Left lung (tissue), 10 donors: ENCODE measurements around the gene PCDHGA1. TPM values are rescaled to one million over a fixed set of nuclear protein-coding genes. Genes with fewer than 3 reads are reported as not detected.

Source experiments
- ATAC-seq: fragments of 200-7000 bp; cut with Tn5 transposase; one replicate; pipeline ENCODE4 v1.9.1; 2020; ENCODE audit warnings: moderate library complexity
- DNase-seq, 4 donors: peaks; one replicate each; pipeline ENCODE4 v3.0.0-alpha.2; 2013 to 2020
- H3K27ac ChIP-seq, 2 donors: fragments of 200-600 bp; sonication (generic) in 1 of 2; one replicate each; pipeline versions ENCODE4 v1.5.0 to v1.8.0; 2020 to 2021
- H3K27me3 ChIP-seq, 2 donors: fragments of 200-600 bp; sonication (generic) in 1 of 2; one replicate each; pipeline versions ENCODE4 v1.5.0 to v1.8.0; 2020 to 2021
- H3K36me3 ChIP-seq, 2 donors: fragments of 200-600 bp; sonication (generic) in 1 of 2; one replicate each; pipeline versions ENCODE4 v1.5.0 to v1.8.0; 2020 to 2021
- H3K4me1 ChIP-seq, 2 donors: fragments of 200-600 bp; one replicate each; pipeline ENCODE4 v1.8.0; 2021
- H3K4me3 ChIP-seq, 2 donors: fragments of 200-600 bp; sonication (generic) in 1 of 2; one replicate each; pipeline versions ENCODE4 v1.5.0 to v1.8.0; 2020 to 2021; ENCODE audit warnings: mild to moderate bottlenecking in 1 of 2
- H3K9me3 ChIP-seq, 2 donors: fragments of 200-600 bp; sonication (generic) in 1 of 2; one replicate each; pipeline versions ENCODE4 v1.5.0 to v1.8.0; 2020 to 2021
- CTCF ChIP-seq, 2 donors: fragments of 200-600 bp; sonication (generic) in 1 of 2; IDR thresholded peaks; one replicate each; pipeline versions ENCODE4 v1.5.0 to v1.8.0; 2021; ENCODE audit warnings: antibody characterized with exemption in 2 of 2
- intact Hi-C, 2 donors: fragments of 100-400 bp; cut with DNase I; formaldehyde crosslinking; loops; one replicate each; pipeline versions ENCODE4 v1.11.2 to v1.14.2; 2022
- polyA plus RNA-seq, 6 donors: library from polyadenylated mRNA; unstranded; fragments of 120-200 nt; gene quantifications; one replicate each; pipeline ENCODE4 v1.2.1, GENCODE V29; 2013; ENCODE audit not compliant: insufficient read length in 6 of 6
- total RNA-seq, 2 donors: library from RNA; stranded (reverse); fragmentation: NEBNext Ultra II Directional; extraction: Animal tissue kit (Norgen Biotek cat#: 25700); gene quantifications; one replicate each; pipeline ENCODE4 v1.2.1, GENCODE V29; 2021
- donor health status: DM: no; HTN: yes; CAD: no.
- donor health status: DM: no; HTN: no; CAD: no.

PCDHGA1 gene
- total and polyA plus RNA-seq, 8 donors: 0.38 to 1.1 (median 0.75) TPM

DNA sequence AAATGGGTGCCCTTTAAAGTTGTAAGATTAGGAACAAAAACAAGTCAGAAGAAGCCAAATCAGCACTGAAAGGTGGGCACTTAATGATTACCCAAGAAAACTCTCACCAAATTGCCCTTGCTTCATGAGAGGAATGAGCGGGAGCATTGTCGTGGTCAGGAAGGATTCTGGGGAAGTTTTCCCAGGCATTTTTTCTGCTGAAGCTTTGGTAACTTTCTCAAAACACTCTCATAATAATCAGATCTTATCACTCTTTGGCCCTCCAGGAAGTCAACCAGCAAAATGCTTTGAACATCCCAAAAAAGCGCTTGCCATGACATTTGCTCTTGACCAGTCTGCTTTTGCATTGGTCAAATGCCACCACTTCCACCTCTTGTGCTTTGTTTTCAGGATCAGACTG, 135.0 kb downstream of the PCDHGA1 start:
- intact Hi-C loops: no loop called here
- no peak for TF ChIP-seq CTCF (IDR thresholded peaks at IDR 0.05)
- DNase-seq: no peak

GRCh38 chr5:141475625-141476131, 145.4 kb downstream of the PCDHGA1 start, which contains the start of gene PCDHGC3:
PCDHGC3 (plus strand) TSS chr5:141475966; CDS start chr5:141476117, 151 bp downstream.
- DNase-seq: peak; percentile 86 to 95 (median 90)
- Histone ChIP-seq H3K4me3 (peak within 1 kb of the TSS; percentile 51 to 52), H3K27me3 (peaks cover 11 to 47% of the 10 kb centered on the region in 2 donors), H3K27ac (peak within 1 kb of the TSS; percentile 80 to 84), H3K4me1 (peaks cover 20 to 25% of the 10 kb centered on the region in 2 donors), H3K36me3 (no peaks in the 10 kb centered on the region), H3K9me3 (no peaks in the 10 kb centered on the region)
- TF ChIP-seq CTCF (IDR thresholded peaks at IDR 0.05): peak in 1 of 2 donors; percentile 14
- intact Hi-C loops: no loop called here
- peak; percentile 98 for ATAC-seq

More for the DNA sequence above, 135.0 kb downstream of the PCDHGA1 start:
- H3K36me3 ChIP-seq: no peaks in the 10 kb centered on the region
- ATAC-seq: no peak
- H3K27ac ChIP-seq: no peak overlapping the region
- H3K4me1 ChIP-seq: no peaks in the 10 kb centered on the region
- no peak overlapping the region for H3K4me3 ChIP-seq
- H3K9me3 ChIP-seq: no peaks in the 10 kb centered on the region
- H3K27me3 ChIP-seq: no peaks in the 10 kb centered on the region

DNA sequence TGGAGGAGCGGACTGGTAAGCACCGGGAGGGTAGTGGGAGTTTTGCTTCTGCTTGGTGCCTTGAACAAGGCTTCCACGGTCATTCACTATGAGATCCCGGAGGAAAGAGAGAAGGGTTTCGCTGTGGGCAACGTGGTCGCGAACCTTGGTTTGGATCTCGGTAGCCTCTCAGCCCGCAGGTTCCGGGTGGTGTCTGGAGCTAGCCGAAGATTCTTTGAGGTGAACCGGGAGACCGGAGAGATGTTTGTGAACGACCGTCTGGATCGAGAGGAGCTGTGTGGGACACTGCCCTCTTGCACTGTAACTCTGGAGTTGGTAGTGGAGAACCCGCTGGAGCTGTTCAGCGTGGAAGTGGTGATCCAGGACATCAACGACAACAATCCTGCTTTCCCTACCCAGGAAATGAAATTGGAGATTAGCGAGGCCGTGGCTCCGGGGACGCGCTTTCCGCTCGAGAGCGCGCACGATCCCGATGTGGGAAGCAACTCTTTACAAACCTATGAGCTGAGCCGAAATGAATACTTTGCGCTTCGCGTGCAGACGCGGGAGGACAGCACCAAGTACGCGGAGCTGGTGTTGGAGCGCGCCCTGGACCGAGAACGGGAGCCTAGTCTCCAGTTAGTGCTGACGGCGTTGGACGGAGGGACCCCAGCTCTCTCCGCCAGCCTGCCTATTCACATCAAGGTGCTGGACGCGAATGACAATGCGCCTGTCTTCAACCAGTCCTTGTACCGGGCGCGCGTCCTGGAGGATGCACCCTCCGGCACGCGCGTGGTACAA, 146.0 kb downstream of the PCDHGA1 start:
- ATAC-seq (peak; percentile 67), DNase-seq (peak in 3 of 4 donors; percentile 79 to 90 (median 83))
- no peaks in the 10 kb centered on the region for H3K9me3 ChIP-seq
- peaks cover 11 to 47% of the 10 kb centered on the region in 2 donors for H3K27me3 ChIP-seq
- no peaks in the 10 kb centered on the region for H3K36me3 ChIP-seq
- intact Hi-C loops: no loop called here
- peak overlapping the region; percentile 51 to 52 for H3K4me3 ChIP-seq
- H3K27ac ChIP-seq: peak overlapping the region; percentile 80 to 84
- TF ChIP-seq CTCF (IDR thresholded peaks at IDR 0.05): no peak
- H3K4me1 ChIP-seq: peaks cover 20 to 25% of the 10 kb centered on the region in 2 donors

- H3K9me3 ChIP-seq: no peaks in the 10 kb centered on the region
- ATAC-seq (no peak), DNase-seq (no peak)
- peak overlapping the region; percentile 80 to 84 for H3K27ac ChIP-seq
- intact Hi-C loops: no loop called here
- H3K4me3 ChIP-seq: peak overlapping the region; percentile 51 to 52
- peaks cover 20 to 25% of the 10 kb centered on the region in 2 donors for H3K4me1 ChIP-seq
- no peaks in the 10 kb centered on the region for H3K36me3 ChIP-seq
- TF ChIP-seq CTCF (IDR thresholded peaks at IDR 0.05): no peak
- peaks cover 11 to 47% of the 10 kb centered on the region in 2 donors for H3K27me3 ChIP-seq
Observed at GRCh38 chr5:141477044-141477575, 146.8 kb downstream of the PCDHGA1 start.

DNA sequence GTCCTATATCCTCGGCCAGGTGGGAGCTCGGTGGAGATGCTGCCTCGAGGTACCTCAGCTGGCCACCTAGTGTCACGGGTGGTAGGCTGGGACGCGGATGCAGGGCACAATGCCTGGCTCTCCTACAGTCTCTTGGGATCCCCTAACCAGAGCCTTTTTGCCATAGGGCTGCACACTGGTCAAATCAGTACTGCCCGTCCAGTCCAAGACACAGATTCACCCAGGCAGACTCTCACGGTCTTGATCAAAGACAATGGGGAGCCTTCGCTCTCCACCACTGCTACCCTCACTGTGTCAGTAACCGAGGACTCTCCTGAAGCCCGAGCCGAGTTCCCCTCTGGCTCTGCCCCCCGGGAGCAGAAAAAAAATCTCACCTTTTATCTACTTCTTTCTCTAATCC, 147.5 kb downstream of the PCDHGA1 start:
- Histone ChIP-seq H3K4me3 (peak overlapping the region; percentile 51 to 52), H3K36me3 (no peaks in the 10 kb centered on the region), H3K27me3 (peaks cover 11 to 51% of the 10 kb centered on the region in 2 donors), H3K27ac (no peak overlapping the region), H3K4me1 (peaks cover 20 to 25% of the 10 kb centered on the region in 2 donors), H3K9me3 (no peaks in the 10 kb centered on the region)
- no peak for TF ChIP-seq CTCF (IDR thresholded peaks at IDR 0.05)
- DNase-seq (no peak), ATAC-seq (no peak)
- intact Hi-C loops: no loop called here
